ENCODE data around the gene DDIAS. TPM values are rescaled to one million over a fixed set of nuclear protein-coding genes. Genes with fewer than 3 reads are reported as not detected.
A peak's percentile ranks its signal among the peaks of the same experiment; 100 is the strongest.

DDIAS gene
- total RNA-seq, 2 experiments from 2014 or later: 16.8 to 18.6 TPM

DNA sequence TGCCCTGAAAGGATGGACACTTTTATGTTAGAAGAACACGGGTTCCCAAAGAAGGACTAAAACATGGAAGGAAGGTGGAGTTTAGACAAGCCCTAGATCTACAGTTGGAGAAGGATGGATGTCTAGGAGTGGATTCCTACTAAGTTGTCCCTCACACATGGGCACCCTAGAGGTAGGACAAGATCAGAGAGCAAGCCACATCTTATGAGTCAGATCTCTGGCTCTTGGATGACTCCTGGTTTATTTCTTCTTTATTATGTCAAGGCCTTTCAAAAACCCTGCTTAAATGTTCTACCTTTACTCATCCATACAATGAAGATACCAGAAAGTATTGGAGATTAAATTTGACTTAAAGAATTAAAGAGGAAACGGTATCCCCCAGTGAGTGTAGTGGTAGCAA lies 35.7 kb upstream of the DDIAS start:
- Mint-ChIP-seq H3K4me3 (no peak overlapping the region), H3K4me1 (ENCODE audit: low read depth) (peaks cover 10% of the 10 kb centered on the region), H3K27ac (no peak overlapping the region), H3K36me3 (ENCODE audit: low read depth) (no peaks in the 10 kb centered on the region), H3K9me3 (ENCODE audit: insufficient read depth) (no peaks in the 10 kb centered on the region), H3K27me3 (ENCODE audit: low read depth) (no peaks in the 10 kb centered on the region)
- ATAC-seq: no peak
- CTCF ChIA-PET: interaction anchor here (0.6 to 3.6 kb wide), 4 partner anchors 90 to 951 kb away, joined by 3 to 24 read pairs (median 4); no protein-coding TSS in a partner anchor
- no peak for DNase-seq
- POLR2A ChIA-PET: no interaction called here

DNA sequence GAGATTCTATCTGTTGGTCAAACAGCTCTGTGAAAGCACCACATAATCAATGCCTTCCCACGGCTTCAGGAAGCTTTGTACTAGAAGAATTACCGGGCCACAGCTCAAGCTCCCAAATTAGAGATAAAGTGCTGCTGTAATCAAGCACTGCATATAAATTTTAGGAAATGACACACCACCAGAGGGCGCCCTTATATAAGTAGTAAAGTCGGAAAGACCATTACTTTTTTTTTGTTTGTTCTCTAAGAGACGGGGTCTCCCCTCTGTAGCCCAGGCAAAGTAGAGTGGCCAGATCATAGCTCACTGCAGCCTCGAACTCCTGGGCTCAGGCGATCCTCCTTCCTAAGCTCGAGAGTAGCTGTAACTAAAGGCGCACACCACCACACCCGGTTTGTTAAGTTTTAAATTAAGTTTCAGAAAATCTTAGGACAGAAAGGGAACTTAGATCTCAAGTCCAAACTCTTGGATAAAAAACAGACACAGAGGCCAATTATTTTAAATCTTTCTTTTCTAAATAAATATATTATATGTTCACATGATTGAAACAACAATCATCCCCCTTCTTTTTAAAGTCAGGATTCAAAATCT lies 33.9 kb upstream of the DDIAS start:
- H3K4me1 Mint-ChIP-seq (ENCODE audit: low read depth): peaks cover 14% of the 10 kb centered on the region
- DNase-seq (peak; percentile 87), ATAC-seq (peak; percentile 68)
- H3K36me3 Mint-ChIP-seq (ENCODE audit: low read depth): no peaks in the 10 kb centered on the region
- no peaks in the 10 kb centered on the region for H3K9me3 Mint-ChIP-seq (ENCODE audit: insufficient read depth)
- H3K27me3 Mint-ChIP-seq (ENCODE audit: low read depth): no peaks in the 10 kb centered on the region
- peak overlapping the region; percentile 48 for H3K4me3 Mint-ChIP-seq
- ChIA-PET POLR2A (interaction anchor here (2.8 kb wide), 1 partner anchor 33 kb away, joined by 12 read pairs; the partner anchor contains the start of genes DDIAS and PRCP), CTCF (interaction anchor here (0.6 to 5.8 kb wide), 78 partner anchors 8 to 952 kb away, joined by 3 to 123 read pairs (median 4); partner anchors contain the start of genes DDIAS, PCF11, PRCP and RAB30)
- peak overlapping the region; percentile 41 for H3K27ac Mint-ChIP-seq

DNA sequence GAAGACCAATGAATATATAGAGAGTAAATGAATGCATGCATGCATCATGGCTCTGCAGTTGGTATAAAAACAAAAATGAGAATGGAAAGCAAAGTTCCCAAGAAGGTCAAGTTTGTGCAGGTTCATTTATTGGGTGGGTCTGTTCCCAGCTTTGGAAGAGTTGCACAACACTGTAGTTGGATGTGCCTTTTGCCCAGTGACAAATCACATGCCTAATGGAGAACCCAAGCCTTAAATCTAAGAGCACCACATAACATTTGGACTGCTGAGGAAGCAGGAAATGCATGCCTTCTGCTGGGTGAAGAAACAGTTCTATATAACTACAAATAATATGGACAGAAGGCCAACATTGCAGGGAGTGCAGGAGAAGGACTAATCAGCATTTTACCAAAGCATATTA lies 31.9 kb upstream of the DDIAS start:
- ChIA-PET POLR2A (interaction anchor here (1.1 to 2.8 kb wide), 2 partner anchors 31 to 413 kb away, joined by 3 to 12 read pairs; partner anchors contain the start of genes DDIAS and PRCP), CTCF (interaction anchor here (1.0 to 5.8 kb wide), 2 partner anchors 9 to 32 kb away, joined by 3 to 123 read pairs; partner anchors contain the start of genes DDIAS and PRCP)
- Mint-ChIP-seq H3K4me3 (no peak overlapping the region), H3K9me3 (ENCODE audit: insufficient read depth) (no peaks in the 10 kb centered on the region), H3K4me1 (ENCODE audit: low read depth) (peaks cover 27% of the 10 kb centered on the region), H3K27ac (no peak overlapping the region), H3K27me3 (ENCODE audit: low read depth) (no peaks in the 10 kb centered on the region), H3K36me3 (ENCODE audit: low read depth) (peaks cover 3% of the 10 kb centered on the region)
- no peak for ATAC-seq
- no peak for DNase-seq

DNA sequence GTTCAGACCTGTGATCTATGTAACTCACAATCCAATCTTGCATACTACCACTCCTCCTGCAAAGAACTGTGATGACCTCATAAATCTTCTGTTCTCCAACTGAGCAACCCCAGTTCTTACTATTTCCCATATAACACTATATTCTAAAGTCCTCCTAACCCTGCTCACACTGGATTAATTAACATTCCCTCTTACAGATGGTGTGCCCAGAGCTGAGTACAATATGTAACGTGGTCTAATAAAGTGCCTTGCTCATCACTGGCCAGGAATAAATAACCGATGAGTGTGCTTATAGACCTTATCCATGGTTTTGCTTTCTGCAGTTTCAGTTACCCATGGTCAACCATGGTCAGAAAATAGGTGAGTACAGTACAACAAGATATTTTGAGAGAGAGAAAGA lies 29.9 kb upstream of the DDIAS start:
- H3K27ac Mint-ChIP-seq: no peak overlapping the region
- ATAC-seq (no peak), DNase-seq (no peak)
- H3K4me3 Mint-ChIP-seq: no peak overlapping the region
- peaks cover 5% of the 10 kb centered on the region for H3K36me3 Mint-ChIP-seq (ENCODE audit: low read depth)
- CTCF ChIA-PET: interaction anchor here (0.9 to 5.8 kb wide), 2 partner anchors 9 to 30 kb away, joined by 4 to 123 read pairs; partner anchors contain the start of genes DDIAS and PRCP
- no peaks in the 10 kb centered on the region for H3K9me3 Mint-ChIP-seq (ENCODE audit: insufficient read depth)
- no peaks in the 10 kb centered on the region for H3K27me3 Mint-ChIP-seq (ENCODE audit: low read depth)
- POLR2A ChIA-PET: no interaction called here
- peaks cover 27% of the 10 kb centered on the region for H3K4me1 Mint-ChIP-seq (ENCODE audit: low read depth)

DNA sequence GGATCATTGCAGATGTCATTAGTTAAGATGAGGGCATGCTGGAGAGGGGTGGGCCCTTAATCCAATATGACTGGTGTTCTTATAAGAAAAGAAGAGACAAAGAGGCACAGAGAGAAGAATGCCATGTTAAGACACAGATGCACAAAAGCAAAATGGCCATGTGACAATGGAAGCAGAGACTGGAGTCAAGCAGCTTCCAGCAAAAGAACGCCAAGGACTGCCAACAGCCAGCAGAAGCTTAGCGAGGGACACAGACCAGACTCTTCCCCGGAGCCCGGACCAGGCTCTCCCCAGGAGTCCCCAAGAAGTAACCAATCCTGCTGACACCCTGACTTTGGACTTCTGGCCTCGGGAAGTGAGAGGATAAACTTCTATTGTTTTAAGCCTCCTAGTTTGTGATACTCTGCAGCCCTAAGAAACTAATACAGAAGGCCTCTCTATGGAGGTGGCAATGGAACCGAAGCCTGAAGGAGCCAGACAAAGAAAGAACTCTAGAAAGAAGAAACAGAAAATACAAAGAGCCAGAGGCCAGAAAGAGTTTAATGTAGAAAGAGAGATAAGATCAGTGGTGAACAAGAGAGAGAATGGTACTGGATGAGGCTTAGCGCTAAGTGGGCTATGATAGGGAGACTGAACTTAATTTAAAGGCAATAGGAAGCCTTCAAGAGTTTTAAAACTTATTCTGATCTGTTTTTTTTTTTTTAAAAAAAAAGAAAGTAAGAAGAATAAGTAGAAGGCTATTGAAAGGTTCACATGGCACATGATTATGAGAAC lies 29.0 kb upstream of the DDIAS start:
- ATAC-seq (no peak), DNase-seq (no peak)
- ChIA-PET CTCF (interaction anchor here (0.9 kb wide), 1 partner anchor 10 kb away, joined by 4 read pairs; no protein-coding TSS in a partner anchor), POLR2A (no interaction called here)
- no peak overlapping the region for H3K4me3 Mint-ChIP-seq
- H3K9me3 Mint-ChIP-seq (ENCODE audit: insufficient read depth): no peaks in the 10 kb centered on the region
- H3K36me3 Mint-ChIP-seq (ENCODE audit: low read depth): peaks cover 8% of the 10 kb centered on the region
- H3K27ac Mint-ChIP-seq: no peak overlapping the region
- no peaks in the 10 kb centered on the region for H3K27me3 Mint-ChIP-seq (ENCODE audit: low read depth)
- peaks cover 23% of the 10 kb centered on the region for H3K4me1 Mint-ChIP-seq (ENCODE audit: low read depth)

DNA sequence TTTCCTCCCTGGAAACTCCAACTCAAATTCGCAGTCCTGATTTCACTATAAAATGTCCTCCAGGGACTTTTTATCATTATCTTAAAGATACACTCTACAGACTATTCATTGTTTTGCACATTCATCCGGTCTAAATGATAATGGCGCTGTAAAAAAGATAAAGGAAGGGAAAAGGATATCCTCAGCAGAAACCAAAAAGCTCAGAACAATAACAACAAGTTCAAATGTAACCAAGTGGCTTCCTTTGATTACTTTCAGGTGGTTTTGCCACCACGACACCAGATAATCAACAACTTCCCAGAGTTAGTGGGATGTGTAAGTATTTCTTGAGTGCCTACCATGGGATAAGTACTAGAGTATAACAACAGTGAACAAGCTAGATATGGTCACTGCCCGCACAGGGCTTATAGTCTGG lies 27.6 kb upstream of the DDIAS start:
- no peak for DNase-seq
- Mint-ChIP-seq H3K36me3 (ENCODE audit: low read depth) (peaks cover 14% of the 10 kb centered on the region), H3K4me1 (ENCODE audit: low read depth) (peaks cover 21% of the 10 kb centered on the region), H3K4me3 (no peak overlapping the region), H3K27ac (peak overlapping the region; percentile 56), H3K9me3 (ENCODE audit: insufficient read depth) (peaks cover 6% of the 10 kb centered on the region), H3K27me3 (ENCODE audit: low read depth) (no peaks in the 10 kb centered on the region)
- CTCF ChIA-PET: interaction anchor here (0.7 to 1.5 kb wide), 2 partner anchors 27 to 50 kb away, joined by 3 read pairs; no protein-coding TSS in a partner anchor
- peak; percentile 57 for ATAC-seq
- POLR2A ChIA-PET: interaction anchor here (1.2 kb wide), 1 partner anchor 283 kb away, joined by 3 read pairs; the partner anchor contains the start of gene PCF11

DNA sequence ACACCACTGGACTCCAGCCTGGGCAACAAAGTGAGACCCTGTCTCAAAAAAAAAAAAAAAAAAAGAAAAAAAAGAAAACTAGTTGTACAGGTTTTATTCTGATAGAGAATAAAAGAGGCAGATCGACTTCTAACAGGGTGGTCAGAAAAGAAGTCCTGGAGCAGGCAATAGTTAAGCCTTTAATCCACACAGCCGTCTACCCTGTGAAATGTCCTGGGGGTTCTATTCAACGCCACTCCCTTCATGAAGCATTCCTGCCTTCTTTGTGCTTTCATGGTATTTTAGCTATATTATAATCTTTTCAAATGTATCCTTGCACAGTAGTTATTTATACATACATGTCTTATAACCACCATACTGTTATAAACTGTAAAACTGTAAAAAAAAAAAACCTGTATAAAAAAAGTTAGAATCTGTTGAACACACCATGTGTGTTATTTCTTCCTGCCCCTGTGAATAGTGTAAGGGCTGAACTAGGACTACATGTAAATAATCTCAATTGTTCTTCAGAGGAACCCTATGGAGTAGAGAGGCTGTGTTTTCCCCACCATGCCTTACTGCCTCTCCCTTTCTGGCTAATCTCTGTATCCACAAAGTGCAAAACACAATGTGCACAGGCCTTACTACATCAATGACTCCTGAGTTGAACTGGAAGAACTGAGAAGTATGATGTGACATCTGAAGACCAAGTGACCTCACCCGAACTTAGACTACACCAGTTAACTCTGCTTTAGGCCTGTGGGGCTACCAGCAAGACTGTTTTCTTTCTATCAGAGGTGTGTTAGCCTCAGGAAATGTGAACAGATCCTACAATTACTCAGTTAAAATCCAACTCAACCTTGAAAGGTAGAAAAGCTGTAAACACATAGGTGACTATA lies 26.7 kb upstream of the DDIAS start:
- POLR2A ChIA-PET: interaction anchor here (1.2 kb wide), 1 partner anchor 282 kb away, joined by 3 read pairs; the partner anchor contains the start of gene PCF11
- peaks cover 21% of the 10 kb centered on the region for H3K4me1 Mint-ChIP-seq (ENCODE audit: low read depth)
- H3K27me3 Mint-ChIP-seq (ENCODE audit: low read depth): no peaks in the 10 kb centered on the region
- no peak for ATAC-seq
- H3K36me3 Mint-ChIP-seq (ENCODE audit: low read depth): peaks cover 14% of the 10 kb centered on the region
- CTCF ChIA-PET: no interaction called here
- H3K9me3 Mint-ChIP-seq (ENCODE audit: insufficient read depth): peaks cover 6% of the 10 kb centered on the region
- no peak overlapping the region for H3K4me3 Mint-ChIP-seq
- DNase-seq: no peak
- no peak overlapping the region for H3K27ac Mint-ChIP-seq

DNA sequence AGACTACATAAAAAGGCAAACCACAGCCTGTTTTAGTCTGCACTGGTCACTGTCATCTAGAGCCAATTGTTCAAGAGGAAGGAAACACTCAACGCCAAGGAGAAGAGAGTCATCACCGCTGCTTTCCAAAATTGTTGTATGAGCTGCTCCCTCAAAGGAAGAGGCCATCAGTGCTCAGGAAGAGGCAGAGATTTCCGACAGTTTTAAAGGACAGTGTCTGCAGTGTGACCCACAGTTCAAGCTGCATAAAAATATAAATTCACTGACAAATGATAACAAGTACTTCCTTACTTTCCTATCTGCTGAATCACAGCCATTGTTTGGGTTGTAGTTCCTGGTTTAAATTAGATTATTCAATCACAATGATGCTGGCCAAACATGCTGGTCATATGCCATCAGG lies 17.7 kb upstream of the DDIAS start:
- Mint-ChIP-seq H3K4me1 (ENCODE audit: low read depth) (no peaks in the 10 kb centered on the region), H3K27me3 (ENCODE audit: low read depth) (no peaks in the 10 kb centered on the region), H3K27ac (no peak overlapping the region), H3K4me3 (no peak overlapping the region), H3K9me3 (ENCODE audit: insufficient read depth) (no peaks in the 10 kb centered on the region), H3K36me3 (ENCODE audit: low read depth) (peaks cover 5% of the 10 kb centered on the region)
- ChIA-PET POLR2A (no interaction called here), CTCF (interaction anchor here (2.6 kb wide), 1 partner anchor 16 kb away, joined by 18 read pairs; no protein-coding TSS in a partner anchor)
- ATAC-seq: no peak
- no peak for DNase-seq

DNA sequence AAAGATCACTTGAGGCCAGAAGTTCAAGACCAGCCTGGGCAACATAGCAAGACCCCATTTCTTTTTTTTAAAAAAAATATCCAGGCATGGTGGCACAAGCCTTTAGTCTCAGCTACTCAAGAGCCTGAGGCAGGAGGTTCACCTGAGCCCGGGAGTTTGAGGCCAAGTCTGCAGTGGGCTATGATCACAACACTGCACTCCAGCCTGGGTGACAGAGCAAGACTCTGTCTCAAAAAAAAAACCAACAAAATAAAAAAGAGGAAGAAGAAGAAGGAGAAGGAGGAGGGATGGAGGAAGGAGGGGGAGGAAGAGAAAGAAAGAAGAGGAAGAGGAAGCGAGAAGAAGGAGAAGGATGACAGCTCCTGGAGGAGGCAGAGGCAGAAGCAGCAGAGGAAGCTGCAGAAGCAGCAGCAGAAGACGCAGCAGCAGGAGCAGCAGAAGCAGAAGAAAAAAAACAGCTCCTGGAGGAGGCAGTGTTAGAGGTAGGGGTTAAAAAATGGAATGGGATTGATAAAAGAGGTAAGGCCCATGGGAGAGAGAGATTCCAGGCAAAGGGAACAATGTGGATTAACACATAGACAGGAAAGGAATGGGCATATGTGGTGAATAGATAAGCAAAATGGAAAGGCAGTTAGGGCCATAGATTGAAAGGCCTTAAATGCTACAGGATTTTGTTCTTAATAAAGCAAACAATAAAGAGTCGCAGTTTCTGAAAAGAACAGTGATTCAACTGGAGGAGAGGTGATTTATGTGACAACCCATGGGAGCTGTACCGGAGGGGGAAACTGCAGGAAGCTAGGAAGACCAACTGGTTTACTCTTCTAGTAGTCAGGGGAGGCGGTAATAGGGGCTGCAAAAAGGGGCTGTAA lies 12.2 kb upstream of the DDIAS start:
- Mint-ChIP-seq H3K27me3 (ENCODE audit: low read depth) (no peaks in the 10 kb centered on the region), H3K36me3 (ENCODE audit: low read depth) (no peaks in the 10 kb centered on the region), H3K4me3 (no peak overlapping the region), H3K27ac (no peak overlapping the region), H3K4me1 (ENCODE audit: low read depth) (no peaks in the 10 kb centered on the region), H3K9me3 (ENCODE audit: insufficient read depth) (no peaks in the 10 kb centered on the region)
- ChIA-PET POLR2A (interaction anchor here (1.2 kb wide), 1 partner anchor 11 kb away, joined by 3 read pairs; the partner anchor contains the start of gene PRCP), CTCF (interaction anchor here (2.5 to 3.6 kb wide), 2 partner anchors 11 to 22 kb away, joined by 9 to 15 read pairs; partner anchors contain the start of genes DDIAS and PRCP)
- DNase-seq (no peak), ATAC-seq (no peak)

DNA sequence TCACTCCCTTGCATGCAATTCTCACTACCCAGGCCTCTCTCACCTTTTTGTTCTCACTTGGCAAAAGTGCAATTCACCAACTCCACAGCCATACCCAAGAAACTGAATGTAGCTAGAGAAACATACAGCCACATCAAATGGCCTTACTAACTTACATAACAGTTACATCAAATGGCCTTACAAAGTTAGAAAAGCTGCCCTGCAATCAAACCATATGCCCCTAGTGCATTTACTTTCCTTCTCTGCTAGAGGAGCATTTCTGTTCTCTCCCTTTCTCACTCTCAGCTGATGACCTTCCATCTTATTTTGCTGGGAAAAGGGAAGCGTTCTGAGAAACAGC lies 11.6 kb upstream of the DDIAS start:
- Mint-ChIP-seq H3K27me3 (ENCODE audit: low read depth) (no peaks in the 10 kb centered on the region), H3K9me3 (ENCODE audit: insufficient read depth) (no peaks in the 10 kb centered on the region), H3K4me1 (ENCODE audit: low read depth) (no peaks in the 10 kb centered on the region), H3K27ac (no peak overlapping the region), H3K4me3 (no peak overlapping the region), H3K36me3 (ENCODE audit: low read depth) (no peaks in the 10 kb centered on the region)
- ChIA-PET CTCF (interaction anchor here (2.5 to 3.6 kb wide), 2 partner anchors 10 to 23 kb away, joined by 9 to 15 read pairs; partner anchors contain the start of genes DDIAS and PRCP), POLR2A (interaction anchor here (1.2 kb wide), 1 partner anchor 10 kb away, joined by 3 read pairs; the partner anchor contains the start of gene PRCP)
- no peak for ATAC-seq
- DNase-seq: no peak
